ENCODE measurements around the gene MTAP.

MTAP gene

GRCh38 chr9:21974722-21975409 is 172.4 kb downstream of the MTAP start:
- H4K20me1 ChIP-seq (ENCODE audit: insufficient read depth, low read length, poor library complexity, severe bottlenecking) = no peaks in the 10 kb centered on the region
- H3K4me3 ChIP-seq (ENCODE audit: low read length, poor library complexity, severe bottlenecking) = no peak overlapping the region
- peaks cover 8% of the 10 kb centered on the region; the same call in 1 of the 2 replicates for H3K79me2 ChIP-seq (ENCODE audit: insufficient read depth, low read length)
- no peak overlapping the region for H2AFZ ChIP-seq (ENCODE audit: low read length)
- no peaks in the 10 kb centered on the region; the same call in 1 of the 2 replicates for H3K36me3 ChIP-seq (ENCODE audit: insufficient read depth, low read length)
- H3F3A ChIP-seq (ENCODE audit: low read depth) = no peaks in the 10 kb centered on the region
- TF ChIP-seq CTCF (conservative IDR thresholded peaks at IDR 0.05; ENCODE audit: low read length) (no peak), EZH2phosphoT487 (IDR thresholded peaks at IDR 0.05; ENCODE audit: borderline replicate concordance) (no peak)
- no peaks in the 10 kb centered on the region for H3K9me2 ChIP-seq (replicated peaks; ENCODE audit: low read depth, low read length)
- no peaks in the 10 kb centered on the region for H3K27me3 ChIP-seq (ENCODE audit: insufficient read depth, low read length, poor library complexity, severe bottlenecking)
- no peaks in the 10 kb centered on the region for H3K4me1 ChIP-seq (ENCODE audit: insufficient read depth, low read length, poor library complexity, severe bottlenecking)
- no peaks in the 10 kb centered on the region for H3K9me3 ChIP-seq (ENCODE audit: insufficient read depth, low read depth, low read length)
- H3K9ac ChIP-seq (ENCODE audit: low read depth, low read length, poor library complexity, severe bottlenecking) = no peak overlapping the region
- no peak overlapping the region for H3K4me2 ChIP-seq (ENCODE audit: low read depth, low read length, poor library complexity, severe bottlenecking)

GRCh38 chr9:21976334-21976875 is 174.0 kb downstream of the MTAP start:
- H3K4me2 ChIP-seq (ENCODE audit: low read depth, low read length, poor library complexity, severe bottlenecking) = no peak overlapping the region

GRCh38 chr9:21982391-21982790 is 180.0 kb downstream of the MTAP start:
- no peaks in the 10 kb centered on the region for H3K27me3 ChIP-seq (ENCODE audit: insufficient read depth, low read length, poor library complexity, severe bottlenecking)

More at GRCh38 chr9:21976334-21976875, 174.0 kb downstream of the MTAP start:
- Histone ChIP-seq H3K9me3 (ENCODE audit: insufficient read depth, low read depth, low read length) (no peaks in the 10 kb centered on the region), H3K79me2 (ENCODE audit: insufficient read depth, low read length) (peaks cover 11% of the 10 kb centered on the region; the same call in 1 of the 2 replicates), H3K4me1 (ENCODE audit: insufficient read depth, low read length, poor library complexity, severe bottlenecking) (no peaks in the 10 kb centered on the region), H3K9ac (ENCODE audit: low read depth, low read length, poor library complexity, severe bottlenecking) (no peak overlapping the region), H3F3A (ENCODE audit: low read depth) (no peaks in the 10 kb centered on the region), H3K27me3 (ENCODE audit: insufficient read depth, low read length, poor library complexity, severe bottlenecking) (no peaks in the 10 kb centered on the region), H3K9me2 (replicated peaks; ENCODE audit: low read depth, low read length) (no peaks in the 10 kb centered on the region), H2AFZ (ENCODE audit: low read length) (no peak overlapping the region), H3K4me3 (ENCODE audit: low read length, poor library complexity, severe bottlenecking) (no peak overlapping the region), H3K36me3 (ENCODE audit: insufficient read depth, low read length) (no peaks in the 10 kb centered on the region), H4K20me1 (ENCODE audit: insufficient read depth, low read length, poor library complexity, severe bottlenecking) (no peaks in the 10 kb centered on the region)
- TF ChIP-seq CTCF (conservative IDR thresholded peaks at IDR 0.05; ENCODE audit: low read length) = no peak

More at GRCh38 chr9:21982391-21982790, 180.0 kb downstream of the MTAP start:
- no peak overlapping the region for H3K4me2 ChIP-seq (ENCODE audit: low read depth, low read length, poor library complexity, severe bottlenecking)
- no peaks in the 10 kb centered on the region for H4K20me1 ChIP-seq (ENCODE audit: insufficient read depth, low read length, poor library complexity, severe bottlenecking)
- H2AFZ ChIP-seq (ENCODE audit: low read length) = no peak overlapping the region
- H3K9me3 ChIP-seq (ENCODE audit: insufficient read depth, low read depth, low read length) = no peaks in the 10 kb centered on the region
- no peaks in the 10 kb centered on the region for H3K9me2 ChIP-seq (replicated peaks; ENCODE audit: low read depth, low read length)
- H3K79me2 ChIP-seq (ENCODE audit: insufficient read depth, low read length) = peaks cover 45% of the 10 kb centered on the region
- peaks cover 25% of the 10 kb centered on the region for H3K4me1 ChIP-seq (ENCODE audit: insufficient read depth, low read length, poor library complexity, severe bottlenecking)
- H3K36me3 ChIP-seq (ENCODE audit: insufficient read depth, low read length) = no peaks in the 10 kb centered on the region
- H3K4me3 ChIP-seq (ENCODE audit: low read length, poor library complexity, severe bottlenecking) = no peak overlapping the region
- no peaks in the 10 kb centered on the region for H3F3A ChIP-seq (ENCODE audit: low read depth)
- TF ChIP-seq CTCF (conservative IDR thresholded peaks at IDR 0.05; ENCODE audit: low read length) (no peak), EZH2phosphoT487 (IDR thresholded peaks at IDR 0.05; ENCODE audit: borderline replicate concordance) (no peak)
- no peak overlapping the region for H3K9ac ChIP-seq (ENCODE audit: low read depth, low read length, poor library complexity, severe bottlenecking)
